A549 (cell line): ENCODE results near the gene TCF20. TPM values are rescaled to one million over a fixed set of nuclear protein-coding genes. Genes with fewer than 3 reads are reported as not detected.

ENCODE experiments used
- ZFP36 ChIP-seq: fragments of 450-650 bp; IDR thresholded peaks from 2 replicates; pipeline ENCODE4 v1.6.1; 2014; ENCODE audit warnings: borderline replicate concordance; ENCODE audit not compliant: partially characterized antibody
- polyA plus RNA-seq, 4 experiments: library from polyadenylated mRNA; depleted of rRNA in 3 of 4; stranded (reverse); fragments of >200 nt; fragmentation: RNase III in 1 of 4; extraction: RNeasy Plus Mini Kit Qiagen cat#74134 plus additional on column Dnase treatment in 1 of 4; gene quantifications; 2 replicates in 3 of 4; 3 replicates in 1 of 4; pipeline ENCODE4 v1.2.3, GENCODE V29; 2011 to 2017

The TCF20 gene
- polyA plus RNA-seq, 2 of the 4 experiments (the other 2 are of a cell fraction), result 11.9 to 16.5 TPM

GRCh38 chr22:42222140-42222539 is 48.3 kb downstream of the TCF20 start (continued):
- no peak for TF ChIP-seq ZFP36
- TF ChIP-seq, all 56 proteins: peak for 0

Other genes starting within 250 kb of the TCF20 start
- gene NAGA, start 199.8 kb downstream of the TCF20 start, polyA plus RNA-seq (2011; rRNA removed), result 8.9 and 11.4 TPM in 2 replicates
- gene NAGA, start 199.8 kb downstream of the TCF20 start, polyA plus RNA-seq (2017; fragmentation: RNase III; extraction: RNeasy Plus Mini Kit Qiagen cat#74134 plus additional on column Dnase treatment), result 6.3 to 6.6 TPM (median 6.5 TPM) in 3 replicates
- gene PHETA2, start 196.4 kb downstream of the TCF20 start, polyA plus RNA-seq (2011; rRNA removed), result 0.03 TPM in 1 of 2 replicates, not detected in the other
- 0.04 TPM in 1 of 3 replicates, not detected in the others for gene PHETA2, start 196.4 kb downstream of the TCF20 start, polyA plus RNA-seq (2017; fragmentation: RNase III; extraction: RNeasy Plus Mini Kit Qiagen cat#74134 plus additional on column Dnase treatment)
- 26.7 and 27.1 TPM in 2 replicates for gene SMDT1, start 191.0 kb downstream of the TCF20 start, polyA plus RNA-seq (2011; rRNA removed)
- 23.9 to 29.7 TPM (median 25.3 TPM) in 3 replicates for gene SMDT1, start 191.0 kb downstream of the TCF20 start, polyA plus RNA-seq (2017; fragmentation: RNase III; extraction: RNeasy Plus Mini Kit Qiagen cat#74134 plus additional on column Dnase treatment)
- gene NDUFA6, start 179.9 kb downstream of the TCF20 start, polyA plus RNA-seq (2011; rRNA removed), result 70.7 and 99.0 TPM in 2 replicates
- gene NDUFA6, start 179.9 kb downstream of the TCF20 start, polyA plus RNA-seq (2017; fragmentation: RNase III; extraction: RNeasy Plus Mini Kit Qiagen cat#74134 plus additional on column Dnase treatment), result 79.1 to 81.4 TPM (median 79.6 TPM) in 3 replicates
- gene CYP2D6, start 139.8 kb downstream of the TCF20 start, polyA plus RNA-seq (2011; rRNA removed), result 0.59 and 0.79 TPM in 2 replicates
- 0.63 to 1.0 TPM (median 0.91 TPM) in 3 replicates for gene CYP2D6, start 139.8 kb downstream of the TCF20 start, polyA plus RNA-seq (2017; fragmentation: RNase III; extraction: RNeasy Plus Mini Kit Qiagen cat#74134 plus additional on column Dnase treatment)
- gene NFAM1, start 161.8 kb upstream of the TCF20 start, polyA plus RNA-seq (2011; rRNA removed), result not detected in 2 replicates
- gene NFAM1, start 161.8 kb upstream of the TCF20 start, polyA plus RNA-seq (2017; fragmentation: RNase III; extraction: RNeasy Plus Mini Kit Qiagen cat#74134 plus additional on column Dnase treatment), result 0.03 TPM in 1 of 3 replicates, not detected in the others
- gene RRP7A, start 249.1 kb upstream of the TCF20 start, polyA plus RNA-seq (2011; rRNA removed), result 26.5 and 31.2 TPM in 2 replicates
- gene RRP7A, start 249.1 kb upstream of the TCF20 start, polyA plus RNA-seq (2017; fragmentation: RNase III; extraction: RNeasy Plus Mini Kit Qiagen cat#74134 plus additional on column Dnase treatment), result 36.3 to 42.0 TPM (median 37.1 TPM) in 3 replicates